ENCODE results near the gene TEX22. TPM values are rescaled to one million over a fixed set of nuclear protein-coding genes. Genes with fewer than 3 reads are reported as not detected.

Gene TEX22
- polyA plus RNA-seq, 3 donors, result 0.52 to 2.2 (median 0.57) TPM

- Histone ChIP-seq H3K4me2 (replicated peaks; ENCODE audit: extremely low read depth, low read length, poor library complexity, severe bottlenecking) (peak overlapping the region; percentile 76), H3K36me3 (replicated peaks in 1 of 2; ENCODE audit: control insufficient read depth in 1 of 2, insufficient read depth in 2 of 2, low read length in 2 of 2) (no peaks in the 10 kb centered on the region), H2AFZ (ENCODE audit: insufficient read depth, low read depth, low read length, poor library complexity, severe bottlenecking) (no peak overlapping the region), H3K79me2 (ENCODE audit: insufficient read depth, low read length) (no peaks in the 10 kb centered on the region), H3K27ac (ENCODE audit: low read depth in 1 of 2, low read length in 2 of 2) (no peak overlapping the region), H3K9me3 (replicated peaks in 1 of 2; ENCODE audit: control insufficient read depth in 1 of 2, insufficient read depth in 1 of 2, low read length in 2 of 2) (no peaks in the 10 kb centered on the region), H3K9ac (ENCODE audit: insufficient read depth, low read length, poor library complexity, severe bottlenecking) (peak overlapping the region; percentile 12), H3K4me3 (replicated peaks in 1 of 3; ENCODE audit: low read depth in 2 of 3, low read length in 3 of 3) (peak overlapping the region in 1 of 3 experiments; percentile 60), H3K27me3 (ENCODE audit: control insufficient read depth in 2 of 2, insufficient read depth in 2 of 2, low read length in 2 of 2) (peaks cover 4 to 41% of the 10 kb centered on the region in 2 donors), H4K20me1 (ENCODE audit: insufficient read depth, low read length) (no peaks in the 10 kb centered on the region), H3K4me1 (ENCODE audit: control insufficient read depth in 1 of 2, insufficient read depth in 2 of 2, low read length in 2 of 2) (peaks cover 41 to 54% of the 10 kb centered on the region in 2 donors)
- peaks cover 0 to 6% of the 10 kb centered on the region in 2 donors for H3K36me3 Mint-ChIP-seq
- no peak overlapping the region for H3K27ac Mint-ChIP-seq
- peaks cover 0 to 4% (median 0%) of the 10 kb centered on the region in 7 donors for H3K9me3 Mint-ChIP-seq
- H3K27me3 Mint-ChIP-seq (ENCODE audit: low read depth in 3 of 3), result peaks cover 41 to 55% (median 50%) of the 10 kb centered on the region in 3 donors
- H3K4me1 Mint-ChIP-seq, result peaks cover 36% of the 10 kb centered on the region
- no peak for DNase-seq
- WGBS (ENCODE audit: insufficient coverage), result 90% methylated on average over 16 of the region's 17 CpGs
- intact Hi-C loops (cut with micrococcal nuclease), result no loop called here
- H3K4me3 Mint-ChIP-seq, result peak overlapping the region; percentile 41 to 78
- TF ChIP-seq CTCF (IDR thresholded peaks at IDR 0.05), result no peak
Observed at GRCh38 chr14:105411985-105412770, 13.8 kb downstream of the TEX22 start.

GRCh38 chr14:105412771-105413543, 14.6 kb downstream of the TEX22 start:
- no peak overlapping the region for H2AFZ ChIP-seq (ENCODE audit: insufficient read depth, low read depth, low read length, poor library complexity, severe bottlenecking)
- no peak overlapping the region for H3K9ac ChIP-seq (ENCODE audit: insufficient read depth, low read length, poor library complexity, severe bottlenecking)
- no peak overlapping the region for H3K4me3 ChIP-seq (replicated peaks in 1 of 3; ENCODE audit: low read depth in 2 of 3, low read length in 3 of 3)
- Mint-ChIP-seq H3K9me3 (peaks cover 0 to 5% (median 0%) of the 10 kb centered on the region in 7 donors), H3K27ac (no peak overlapping the region), H3K36me3 (peaks cover 0 to 6% of the 10 kb centered on the region in 2 donors), H3K4me1 (peaks cover 36% of the 10 kb centered on the region), H3K4me3 (peak overlapping the region in 1 of 2 donors; percentile 78), H3K27me3 (ENCODE audit: low read depth in 3 of 3) (peaks cover 41 to 55% (median 50%) of the 10 kb centered on the region in 3 donors)
- H4K20me1 ChIP-seq (ENCODE audit: insufficient read depth, low read length), result no peaks in the 10 kb centered on the region
- intact Hi-C loops (cut with micrococcal nuclease), result no loop called here
- no peak for DNase-seq
- H3K27me3 ChIP-seq (ENCODE audit: control insufficient read depth in 2 of 2, insufficient read depth in 2 of 2, low read length in 2 of 2), result peaks cover 4 to 41% of the 10 kb centered on the region in 2 donors
- H3K4me2 ChIP-seq (replicated peaks; ENCODE audit: extremely low read depth, low read length, poor library complexity, severe bottlenecking), result no peak overlapping the region
- H3K79me2 ChIP-seq (ENCODE audit: insufficient read depth, low read length), result no peaks in the 10 kb centered on the region
- H3K4me1 ChIP-seq (ENCODE audit: control insufficient read depth in 1 of 2, insufficient read depth in 2 of 2, low read length in 2 of 2), result peaks cover 40 to 53% of the 10 kb centered on the region in 2 donors
- no peaks in the 10 kb centered on the region for H3K36me3 ChIP-seq (replicated peaks in 1 of 2; ENCODE audit: control insufficient read depth in 1 of 2, insufficient read depth in 2 of 2, low read length in 2 of 2)
- no peak for TF ChIP-seq CTCF (IDR thresholded peaks at IDR 0.05)
- 92% methylated on average over 4 of the region's 8 CpGs for WGBS (ENCODE audit: insufficient coverage)
- no peak overlapping the region for H3K27ac ChIP-seq (ENCODE audit: low read depth in 1 of 2, low read length in 2 of 2)
- H3K9me3 ChIP-seq (replicated peaks in 1 of 2; ENCODE audit: control insufficient read depth in 1 of 2, insufficient read depth in 1 of 2, low read length in 2 of 2), result no peaks in the 10 kb centered on the region
